NCI-H526 (cell line): Measurements from ENCODE around the gene OR10H3.
"Not testable (repeated sequence)": the region's sequence is repeated elsewhere in the genome, so short reads cannot be mapped to it uniquely, and the experiment has no call there.

Source experiments
- DNase-seq, 2 experiments: peaks; one replicate each; lab custom pipeline; 2025; lab: John Stamatoyannopoulos, UW

Gene OR10H3, protein sequence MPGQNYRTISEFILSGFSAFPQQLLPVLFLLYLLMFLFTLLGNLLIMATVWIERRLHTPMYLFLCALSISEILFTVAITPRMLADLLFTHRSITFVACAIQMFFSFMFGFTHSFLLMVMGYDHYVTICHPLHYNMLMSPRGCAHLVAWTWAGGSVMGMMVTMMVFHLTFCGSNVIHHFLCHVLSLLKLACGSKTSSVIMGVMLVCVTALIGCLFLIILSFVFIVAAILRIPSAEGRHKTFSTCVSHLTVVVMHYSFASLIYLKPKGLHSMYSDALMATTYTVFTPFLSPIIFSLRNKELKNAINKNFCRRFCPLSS

DNA sequence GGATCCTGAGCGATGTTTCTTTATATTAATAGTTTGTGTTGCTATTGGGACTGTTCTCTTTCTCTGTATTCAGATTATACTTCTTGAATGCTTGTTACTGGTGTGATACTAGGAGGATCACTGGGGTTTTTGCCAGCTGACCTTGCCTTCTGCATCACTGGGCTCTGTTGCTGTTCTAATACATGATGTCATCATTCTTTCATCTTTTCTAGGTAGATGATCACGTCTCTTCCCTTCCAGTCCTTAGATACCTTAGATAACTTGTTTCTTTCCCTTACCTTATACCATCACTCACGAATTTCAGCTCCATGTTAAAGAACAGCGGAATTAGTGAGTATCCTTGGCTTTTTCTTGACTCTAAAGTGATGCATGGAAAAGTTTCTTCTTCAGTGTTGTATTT lies at the start of gene OR10H3:
Gene OR10H3, plus strand, starts transcription at position 264 of the 400 bp plus-strand sequence. CDS start 3,408 bp downstream, outside the sequence.
- no peak for DNase-seq

DNA sequence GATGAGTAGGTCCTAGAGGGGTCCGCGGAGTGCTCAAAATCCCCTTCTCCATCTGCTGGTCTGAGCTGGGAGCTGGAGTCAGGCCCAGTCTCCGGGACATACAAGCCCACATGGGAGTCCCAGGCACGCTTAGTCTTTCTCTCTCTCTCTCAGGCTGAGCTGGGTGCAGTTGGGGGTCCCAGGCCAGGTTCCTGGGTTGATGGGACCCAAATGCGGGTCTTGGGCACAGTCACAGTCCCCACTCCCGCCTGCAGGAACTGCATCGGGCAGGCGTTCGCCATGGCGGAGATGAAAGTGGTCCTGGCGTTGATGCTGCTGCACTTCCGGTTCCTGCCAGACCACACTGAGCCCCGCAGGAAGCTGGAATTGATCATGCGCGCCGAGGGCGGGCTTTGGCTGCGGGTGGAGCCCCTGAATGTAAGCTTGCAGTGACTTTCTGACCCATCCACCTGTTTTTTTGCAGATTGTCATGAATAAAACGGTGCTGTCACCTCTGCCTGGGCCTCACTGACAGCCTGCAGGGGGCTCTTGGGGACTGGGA lies 41.1 kb upstream of the OR10H3 start:
- no peak for DNase-seq

DNA sequence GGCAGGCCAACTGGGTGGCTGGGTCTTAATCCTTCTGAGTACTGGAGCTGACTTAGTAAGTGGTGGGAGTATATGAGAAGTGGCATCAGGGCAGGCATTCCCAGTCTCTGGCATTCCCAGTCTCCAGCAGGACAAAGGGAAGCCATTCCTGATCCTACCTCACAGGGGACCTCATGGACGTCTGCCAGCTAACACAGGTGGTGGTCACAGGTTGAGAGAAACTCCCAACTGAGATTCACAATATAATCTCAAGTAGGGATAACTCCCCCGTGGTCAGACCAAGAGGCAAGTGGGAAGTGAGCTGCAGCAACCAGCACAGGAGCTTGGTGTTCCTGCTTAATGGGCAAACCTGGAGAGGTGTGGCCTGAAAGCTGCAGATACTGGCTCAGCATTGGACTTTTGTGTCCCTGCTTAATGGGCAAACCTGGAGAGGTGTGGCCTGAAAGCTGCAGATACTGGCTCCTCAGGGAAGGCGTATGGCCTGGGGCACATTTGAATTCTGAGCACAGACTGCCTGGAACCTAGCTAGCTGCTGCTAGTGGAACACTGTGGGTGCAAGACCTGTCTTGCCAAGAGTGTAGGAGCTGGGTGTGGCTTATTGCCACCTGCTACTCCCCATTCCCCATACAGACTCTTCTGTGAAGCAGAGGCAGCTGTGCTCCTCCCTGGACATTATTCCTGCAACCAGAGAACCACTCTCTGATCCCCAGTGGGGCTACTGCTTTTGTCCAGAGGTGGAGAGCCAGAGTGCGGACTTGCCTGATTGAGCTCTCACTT lies 35.8 kb upstream of the OR10H3 start:
- no peak for DNase-seq

DNA sequence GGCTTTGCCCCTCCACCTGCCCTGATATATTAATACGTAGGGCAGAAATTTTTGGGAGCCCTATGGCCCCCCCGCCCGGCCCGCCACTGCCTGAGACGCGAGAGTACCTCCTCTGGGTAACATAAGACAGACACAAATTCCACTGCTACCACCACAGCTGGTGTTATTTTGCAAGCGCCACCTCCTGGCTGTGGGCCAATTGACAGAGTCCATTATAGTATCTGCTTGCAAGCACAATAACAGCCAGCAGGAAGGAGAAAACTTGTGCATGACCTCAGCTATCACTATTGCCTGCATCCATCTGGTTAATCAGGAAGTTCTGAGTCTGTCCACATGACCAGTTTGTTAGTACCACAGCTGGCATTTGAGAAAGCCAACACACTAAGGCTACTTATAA lies 35.3 kb upstream of the OR10H3 start:
- DNase-seq = peak in 1 of 2 experiments; percentile 39

DNA sequence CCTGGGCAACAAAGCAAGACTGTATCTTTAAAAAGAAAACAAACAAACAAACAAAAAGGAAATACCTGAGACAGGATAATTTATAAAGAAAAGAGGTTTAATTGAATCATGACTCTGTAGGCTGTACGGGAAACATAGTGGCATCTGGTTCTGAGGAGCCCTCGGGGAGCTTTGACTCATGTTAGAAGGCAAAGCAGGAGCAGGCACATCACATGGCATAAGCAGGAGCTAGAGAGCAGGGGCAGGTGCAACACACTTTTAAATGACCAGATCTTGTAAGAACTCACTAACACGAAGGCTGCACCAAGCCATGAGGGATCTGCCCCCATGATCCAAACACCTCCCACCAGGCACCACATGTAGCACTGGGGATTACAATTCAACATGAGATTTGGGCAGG lies 23.1 kb upstream of the OR10H3 start:
- no peak for DNase-seq

DNA sequence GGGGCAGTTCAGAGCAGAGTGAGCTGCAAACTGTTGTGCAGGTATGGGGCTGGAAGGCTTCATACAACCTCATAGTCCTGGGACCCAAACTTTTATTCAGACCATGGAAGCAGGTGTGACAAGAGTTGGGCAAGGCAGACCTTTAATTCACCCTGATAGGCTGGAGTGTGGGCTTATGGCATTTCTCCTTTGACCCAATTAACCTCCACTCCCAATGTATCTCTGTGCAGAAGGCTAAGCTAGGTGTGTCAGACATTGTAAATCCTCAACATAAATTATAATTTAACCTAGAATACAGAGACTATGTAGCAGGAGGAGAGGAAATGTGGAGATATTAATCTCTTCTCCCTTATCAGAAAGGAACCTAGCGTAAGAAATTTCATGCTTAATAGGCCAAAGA lies 22.1 kb upstream of the OR10H3 start:
- DNase-seq = no peak

DNA sequence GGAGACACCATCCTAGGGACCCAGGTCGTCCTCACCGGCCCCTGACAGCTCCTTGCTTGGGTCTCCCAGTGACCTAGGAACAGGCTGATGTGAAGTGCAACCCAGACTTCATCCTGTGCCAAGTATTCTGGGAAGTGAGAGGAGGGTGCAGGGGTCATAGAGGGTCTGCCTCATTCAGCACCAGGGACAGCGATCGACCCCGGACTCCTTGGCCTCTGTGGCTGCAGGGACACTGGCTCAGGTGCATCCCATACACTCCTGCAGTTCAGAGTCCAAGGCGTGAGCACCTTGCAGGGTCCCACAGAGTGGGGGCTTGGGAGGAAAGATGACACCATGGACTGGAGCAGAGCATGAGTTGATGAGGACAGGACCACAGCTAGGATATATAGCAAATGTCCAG lies 20.0 kb upstream of the OR10H3 start:
- no peak for DNase-seq

DNA sequence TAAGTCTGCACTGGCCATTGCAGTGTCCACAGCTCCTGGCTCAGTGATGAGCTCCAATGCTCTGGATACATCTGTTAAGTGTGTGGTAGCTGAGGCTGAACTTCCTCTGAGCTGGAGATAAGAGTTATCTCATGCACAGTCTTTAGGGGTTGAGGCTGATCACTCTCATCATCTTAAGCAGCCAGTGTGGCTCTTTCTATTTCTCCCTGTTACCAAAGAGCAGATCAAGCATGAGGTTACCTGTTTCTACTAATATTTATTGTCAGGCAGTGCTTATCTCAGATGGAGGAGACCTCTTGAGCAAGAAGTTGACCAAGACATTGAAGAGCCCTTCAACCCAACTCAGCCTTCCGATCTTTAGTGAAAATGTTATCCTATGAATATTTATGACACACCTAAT lies 16.5 kb upstream of the OR10H3 start:
- no peak for DNase-seq

DNA sequence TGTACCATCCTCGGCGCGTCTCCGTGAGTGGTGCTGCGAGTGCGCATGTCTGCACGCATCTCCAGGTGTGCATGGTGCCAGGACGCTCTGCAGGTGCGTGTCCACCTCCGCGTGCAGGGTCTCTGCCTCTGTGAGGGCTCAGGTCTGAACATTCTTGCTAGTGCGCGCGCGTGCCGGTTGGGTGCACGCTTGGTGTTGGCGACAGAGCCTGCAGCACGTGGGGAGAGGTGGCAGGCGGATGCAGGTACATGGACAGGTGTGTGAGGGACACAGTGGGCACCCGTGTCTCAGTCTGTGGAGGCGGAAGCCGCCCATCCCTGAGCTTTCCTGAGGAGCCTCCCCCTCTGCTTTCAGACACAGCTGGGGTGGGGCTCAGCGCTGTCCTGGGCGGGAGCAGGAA lies 14.8 kb upstream of the OR10H3 start:
- DNase-seq = peak in 1 of 2 experiments; percentile 2

DNA sequence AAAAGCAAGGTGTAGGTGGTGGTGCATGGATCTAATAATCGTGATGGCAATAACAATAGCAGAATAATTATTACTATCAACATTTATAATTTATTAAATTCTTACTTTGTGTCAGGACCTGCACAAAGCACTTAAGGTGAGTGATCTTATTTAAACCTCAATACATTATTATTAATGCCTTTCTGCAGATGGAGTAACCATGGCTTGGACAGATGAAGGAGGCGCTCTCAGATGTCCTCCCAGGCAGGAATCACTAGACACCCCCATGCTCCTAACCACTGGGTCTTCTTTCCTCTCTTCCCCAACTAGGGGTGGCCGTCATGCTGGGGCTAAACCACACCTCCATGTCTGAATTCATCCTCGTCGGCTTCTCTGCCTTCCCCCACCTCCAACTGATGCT lies 10.1 kb upstream of the OR10H3 start, which contains the start of gene OR10H2:
Gene OR10H2, plus strand, starts transcription at position 301 of the 400 bp plus-strand sequence. Its CDS starts 20 bp downstream, at position 321.
- no peak for DNase-seq

DNA sequence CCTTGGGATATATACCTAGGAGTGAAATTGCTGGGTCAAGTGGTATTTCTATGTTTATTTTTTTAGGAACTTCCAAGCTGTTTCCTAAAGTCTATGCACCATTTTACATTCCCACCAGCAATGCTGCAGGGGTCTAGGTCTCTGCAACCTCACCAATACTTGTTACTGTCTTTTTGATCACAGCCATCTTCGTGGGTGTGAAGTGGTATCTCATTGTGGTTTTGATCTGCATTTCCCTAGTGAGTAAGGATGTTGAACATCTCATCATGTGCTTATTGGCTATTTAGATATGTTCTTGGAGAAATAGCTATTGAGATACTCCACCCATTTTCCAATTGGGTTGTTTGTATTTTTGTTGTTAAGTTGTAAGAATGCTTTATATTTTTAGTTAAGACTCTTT lies 7.2 kb upstream of the OR10H3 start:
- no peak for DNase-seq

DNA sequence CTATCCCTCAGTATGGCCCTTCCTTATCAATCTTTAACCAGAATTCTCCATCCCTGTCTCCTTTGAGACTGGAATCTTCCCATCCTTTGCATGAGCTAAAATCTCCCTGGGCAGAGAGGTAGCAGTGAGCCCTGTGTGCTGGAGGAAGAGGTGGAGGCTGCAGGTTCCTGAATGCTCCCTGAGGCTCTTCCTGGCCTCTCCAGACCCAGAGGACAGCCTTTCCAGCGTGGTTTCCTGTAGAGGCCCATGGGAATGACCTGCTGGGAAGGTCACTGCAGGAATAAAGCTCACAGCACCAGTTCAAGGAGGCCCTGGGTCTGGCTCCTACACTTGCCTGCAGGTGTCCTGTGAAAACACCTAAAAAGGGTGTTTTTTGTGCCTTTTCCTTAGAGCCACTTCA lies 5.4 kb upstream of the OR10H3 start:
- no peak for DNase-seq

DNA sequence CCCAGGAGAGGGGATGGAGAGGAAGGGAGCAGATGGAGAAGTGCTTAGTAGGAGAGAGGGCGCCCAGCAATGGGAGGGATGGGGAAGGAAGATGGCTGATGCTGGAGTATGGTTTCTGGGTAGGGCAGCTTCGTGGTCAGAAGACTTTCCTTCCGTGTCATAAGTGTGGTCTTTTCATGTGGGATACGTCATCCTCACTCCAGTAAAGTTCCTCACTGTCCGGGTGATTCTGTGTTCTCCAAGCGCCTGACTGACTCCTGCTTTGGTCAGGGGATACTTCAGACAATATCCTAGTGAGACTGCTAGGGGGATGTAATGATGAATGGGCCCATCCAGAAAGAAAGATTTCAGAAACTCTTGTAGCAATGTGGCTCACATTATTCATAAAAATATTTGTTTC lies 3.9 kb upstream of the OR10H3 start:
- no peak for DNase-seq

DNA sequence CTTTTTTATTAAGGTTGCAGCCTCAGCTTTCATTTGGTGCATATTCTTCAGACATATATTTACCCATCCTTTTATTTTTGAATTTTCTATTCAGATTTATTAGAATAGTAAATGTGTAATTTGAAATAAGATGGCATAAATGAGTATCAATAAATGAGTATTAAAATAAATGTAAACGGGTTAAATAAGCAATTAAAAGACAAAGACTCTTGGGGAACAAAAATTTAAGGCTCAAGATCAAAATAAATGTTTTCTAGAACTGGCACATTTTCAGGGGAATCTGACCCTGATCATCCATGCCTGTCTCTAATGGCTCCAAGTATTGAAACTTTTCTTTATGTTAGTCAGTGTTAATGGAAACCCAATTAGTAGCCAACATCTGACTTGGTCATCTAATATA lies 3.0 kb downstream of the OR10H3 start:
- no peak for DNase-seq

DNA sequence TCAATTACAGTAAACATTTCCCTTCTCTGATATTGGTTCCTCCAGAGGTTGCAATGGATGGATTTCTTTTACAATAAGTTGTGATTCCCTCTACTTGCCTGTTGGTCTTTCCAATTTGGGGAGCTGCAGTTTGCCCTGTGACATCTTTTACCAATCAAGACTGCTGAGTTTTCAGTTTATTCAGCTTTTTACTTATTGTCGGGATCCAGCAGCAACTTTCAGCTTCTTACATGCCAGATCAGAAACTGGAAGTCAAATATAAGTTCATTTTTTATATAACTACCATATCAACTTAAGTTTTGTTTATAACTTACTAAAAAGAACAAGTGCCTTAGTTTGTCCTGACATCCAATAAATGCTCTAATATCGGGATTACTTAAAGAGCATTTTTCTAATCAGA lies 10.5 kb downstream of the OR10H3 start:
- no peak for DNase-seq

DNA sequence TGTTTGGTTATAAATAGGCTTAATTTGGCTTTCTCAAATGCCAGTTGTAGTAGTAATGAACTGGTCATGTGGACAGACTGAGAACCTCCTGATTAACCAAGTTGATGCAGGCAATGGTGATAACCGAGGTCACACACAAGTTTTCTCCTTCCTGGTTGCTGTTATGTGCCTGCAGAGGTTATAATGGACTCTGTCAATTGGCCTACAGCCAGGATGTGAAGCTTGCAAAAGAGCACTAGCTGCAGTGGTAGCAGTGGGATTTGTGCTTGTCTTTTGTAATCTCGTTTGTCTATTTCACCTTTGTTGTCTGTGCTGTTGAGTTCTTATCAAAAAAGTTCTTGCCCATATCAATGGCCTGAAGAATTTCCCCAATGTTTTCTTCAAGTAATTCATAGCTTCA lies 20.6 kb downstream of the OR10H3 start:
- DNase-seq = no peak

DNA sequence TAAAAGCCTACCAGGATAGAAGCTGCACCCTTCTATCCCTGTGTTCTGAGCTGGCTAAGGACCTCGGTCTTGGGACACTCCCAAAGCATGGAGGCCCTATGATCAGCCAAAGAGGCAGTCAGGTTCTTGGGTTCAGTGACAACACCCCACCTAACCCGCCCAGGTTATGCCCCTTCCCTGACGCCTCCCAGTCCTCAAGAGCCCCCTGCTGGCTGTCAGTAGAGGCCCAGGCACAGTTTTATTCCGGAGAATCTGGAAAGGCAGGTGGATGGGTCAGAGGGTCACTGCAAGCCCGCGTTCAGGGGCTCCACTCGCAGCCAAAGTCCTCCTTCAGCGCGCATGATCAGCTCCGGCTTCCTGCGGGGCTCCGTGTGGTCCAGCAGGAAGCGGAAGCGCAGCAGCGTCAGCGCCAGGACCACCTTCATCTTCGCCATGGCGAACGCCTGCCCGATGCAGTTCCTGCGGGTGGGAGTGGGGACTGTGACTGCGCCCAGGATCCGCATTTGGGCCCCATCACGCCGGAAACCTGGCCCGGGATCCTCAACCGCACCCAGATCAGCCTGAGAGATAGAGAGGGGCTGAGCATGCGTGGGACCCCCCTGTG lies 22.3 kb downstream of the OR10H3 start:
- peak in 1 of 2 experiments; percentile 8 for DNase-seq

DNA sequence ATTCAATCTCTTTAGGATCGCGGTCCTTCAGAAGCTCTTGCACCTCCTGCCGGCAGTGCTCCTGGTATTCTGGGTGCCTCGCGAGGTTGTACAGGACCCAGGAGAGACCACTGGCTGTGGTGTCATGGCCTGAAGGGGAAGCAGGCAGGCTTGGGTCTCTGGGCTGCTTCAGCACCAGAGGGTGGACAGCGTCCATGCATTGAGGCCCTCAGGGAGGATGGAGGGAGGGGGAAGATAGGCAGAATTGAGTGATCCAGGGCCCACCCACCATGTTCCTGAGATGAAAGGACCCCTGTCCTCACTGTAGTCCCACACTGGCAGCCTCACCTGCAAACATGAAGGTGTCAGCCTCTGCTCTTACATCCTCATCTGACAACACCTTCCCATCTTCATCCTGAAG lies 31.8 kb downstream of the OR10H3 start:
- DNase-seq = no peak

DNA sequence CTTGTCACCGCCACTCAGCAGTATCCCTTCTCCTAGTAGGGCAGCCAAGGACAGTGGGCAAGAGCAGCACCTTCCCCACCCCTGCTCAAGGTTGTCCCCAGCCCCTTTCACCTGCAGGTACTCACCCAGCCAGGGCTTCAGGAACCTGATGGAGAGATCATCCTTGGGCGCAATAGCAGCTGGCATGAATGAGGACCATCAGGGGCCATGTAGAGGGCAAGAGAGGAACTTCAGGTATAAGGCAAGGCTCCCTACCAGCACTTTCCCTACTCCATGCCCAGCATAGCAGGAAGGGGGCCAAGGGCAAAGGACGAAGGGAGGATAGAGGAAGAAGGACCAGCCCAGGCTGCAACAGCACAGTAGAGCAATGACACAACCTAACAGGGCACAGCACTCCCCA lies 36.4 kb downstream of the OR10H3 start:
- not testable (repeated sequence) for DNase-seq

DNA sequence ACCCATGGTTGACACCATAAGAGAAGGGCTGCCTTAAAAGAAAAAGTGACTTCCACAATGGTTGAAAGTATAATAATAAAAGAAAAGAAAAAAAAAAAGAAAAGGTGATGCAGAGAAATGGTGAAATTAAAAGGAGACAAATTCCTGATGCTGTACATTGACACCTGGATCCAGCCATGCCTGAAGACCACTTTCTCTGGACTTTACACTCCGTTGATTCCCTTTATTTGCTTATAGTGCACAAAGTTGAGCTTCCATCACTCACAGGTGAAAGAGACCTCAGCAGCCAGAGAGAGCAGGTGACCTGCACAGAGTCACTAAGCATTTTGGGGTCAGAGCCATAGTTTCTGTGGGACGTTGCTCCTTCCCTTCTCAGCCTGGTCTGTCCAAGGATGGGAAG lies 37.5 kb downstream of the OR10H3 start:
- DNase-seq = no peak

DNA sequence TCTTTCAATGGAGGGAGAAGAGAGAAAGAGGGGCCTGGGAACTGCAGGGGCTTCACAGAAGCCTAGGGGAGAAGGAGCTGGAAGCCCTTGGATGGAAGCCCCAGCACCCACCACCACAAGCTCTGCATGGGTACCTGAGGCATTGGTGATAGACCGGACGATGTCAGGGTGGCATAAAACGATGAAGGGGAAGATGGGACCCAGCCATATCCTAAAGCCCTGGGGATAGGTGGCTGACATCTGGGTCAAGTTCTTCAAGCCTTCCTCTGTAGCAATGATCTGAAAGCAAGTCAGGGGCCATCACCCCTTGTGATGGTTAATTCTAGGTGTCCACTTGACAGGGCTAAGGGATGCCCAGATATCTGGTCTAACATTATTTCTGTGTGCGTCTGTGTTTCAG lies 38.5 kb downstream of the OR10H3 start:
- DNase-seq = no peak
